IMR-90 (cell line): ENCODE measurements around the gene HOXD8. TPM values are rescaled to one million over a fixed set of nuclear protein-coding genes. Genes with fewer than 3 reads are reported as not detected.

Experiments
- ATAC-seq: fragments of 200-7000 bp; cut with Tn5 transposase; 2 replicates; pipeline ENCODE4 v1.9.1; 2020; ENCODE audit warnings: low read depth, mild to moderate bottlenecking, moderate library complexity
- BruUV-seq: library from RNA; stranded (reverse); fragments of 400-500 nt; replicated peaks from 2 replicates; lab custom pipeline; 2021; lab: Mats Ljungman, UMichigan
- CTCF ChIA-PET: fragments of 300-600 bp; formaldehyde crosslinking; extraction: SDS; loops from one replicate; lab custom pipeline; 2021; ENCODE audit warnings: antibody characterized with exemption; lab: Yijun Ruan, JAX
- POLR2A ChIA-PET: fragments of 300-600 bp; sonication (Branson Sonifier 250); formaldehyde crosslinking; loops from one replicate; lab custom pipeline; 2022; ENCODE audit warnings: antibody characterized with exemption; ENCODE audit not compliant: unreplicated experiment; lab: Charles Lee
- DNase-seq: peaks from one replicate; pipeline ENCODE4 v3.0.0; 2013
- H2AFZ ChIP-seq: replicated peaks from 2 replicates; pipeline ENCODE3; 2013; ENCODE audit warnings: low read length, mild to moderate bottlenecking; ENCODE audit not compliant: poor library complexity
- H2AK5ac ChIP-seq: 2 replicates; pipeline ENCODE4 v1.6.1; 2013; ENCODE audit warnings: low read depth, low read length, inconsistent platforms
- H2AK9ac ChIP-seq: replicated peaks from 2 replicates; pipeline ENCODE3; 2013; ENCODE audit warnings: mild to moderate bottlenecking, low read depth, low read length, moderate library complexity; ENCODE audit not compliant: poor library complexity
- H2BK120ac ChIP-seq: 2 replicates; pipeline ENCODE4 v1.6.1; 2013; ENCODE audit warnings: low read depth, low read length, inconsistent platforms
- H2BK15ac ChIP-seq: 3 replicates; pipeline ENCODE4 v1.6.1; 2013; ENCODE audit warnings: low read depth, low read length, inconsistent platforms
- H2BK20ac ChIP-seq: 2 replicates; pipeline ENCODE4 v1.6.1; 2013; ENCODE audit warnings: low read depth, mild to moderate bottlenecking, inconsistent platforms, low read length, moderate library complexity
- H2BK5ac ChIP-seq: 2 replicates; pipeline ENCODE4 v1.6.1; 2013; ENCODE audit warnings: mild to moderate bottlenecking, low read depth, low read length, inconsistent platforms; ENCODE audit not compliant: poor library complexity, severe bottlenecking
- H3K14ac ChIP-seq: replicated peaks from 2 replicates; pipeline ENCODE4 v1.6.1; 2013; ENCODE audit warnings: low read depth, low read length, inconsistent platforms
- H3K18ac ChIP-seq: 2 replicates; pipeline ENCODE4 v1.6.1; 2013; ENCODE audit warnings: low read depth, low read length, control low read depth
- H3K23ac ChIP-seq: 2 replicates; pipeline ENCODE4 v1.6.1; 2013; ENCODE audit warnings: low read depth, low read length, inconsistent platforms
- H3K27ac ChIP-seq: 2 replicates; pipeline ENCODE4 v1.5.1; 2013; ENCODE audit warnings: mild to moderate bottlenecking, control low read depth, low read length; ENCODE audit not compliant: insufficient read depth
- H3K27me3 ChIP-seq: 2 replicates; pipeline ENCODE4 v1.6.1; 2013; ENCODE audit warnings: low read length; ENCODE audit not compliant: control insufficient read depth, insufficient read depth
- H3K36me3 ChIP-seq: 2 replicates; pipeline ENCODE4 v1.6.1; 2013; ENCODE audit warnings: low read length, mixed read lengths; ENCODE audit not compliant: control insufficient read depth, insufficient read depth
- H3K4ac ChIP-seq: 2 replicates; pipeline ENCODE4 v1.6.1; 2013; ENCODE audit warnings: low read depth, low read length, inconsistent platforms
- H3K4me1 ChIP-seq: 2 replicates; pipeline ENCODE4 v1.6.1; 2013; ENCODE audit warnings: low read length, mixed read lengths; ENCODE audit not compliant: control insufficient read depth, insufficient read depth
- H3K4me2 ChIP-seq: 2 replicates; pipeline ENCODE4 v1.6.1; 2013; ENCODE audit warnings: low read depth, mild to moderate bottlenecking, control low read depth, low read length, moderate library complexity
- H3K4me3 ChIP-seq: 2 replicates; pipeline ENCODE4 v1.5.1; 2013; ENCODE audit warnings: low read depth, mild to moderate bottlenecking, control low read depth, low read length, moderate library complexity; ENCODE audit not compliant: insufficient read depth
- H3K56ac ChIP-seq: 2 replicates; pipeline ENCODE4 v1.6.1; 2013; ENCODE audit warnings: low read length, inconsistent platforms; ENCODE audit not compliant: insufficient read depth; ENCODE audit errors: extremely low read depth
- H3K79me1 ChIP-seq, 2 experiments: 2 replicates each; pipeline ENCODE4 v1.6.1; 2013; ENCODE audit warnings: low read length in 2 of 2, inconsistent platforms in 1 of 2, low read depth in 1 of 2
- H3K9ac ChIP-seq: 2 replicates; pipeline ENCODE4 v1.6.1; 2013; ENCODE audit warnings: low read depth, low read length, control low read depth
- H3K9me1 ChIP-seq: 2 replicates; pipeline ENCODE4 v1.6.1; 2013; ENCODE audit warnings: low read length, inconsistent platforms; ENCODE audit not compliant: insufficient read depth
- H3K9me3 ChIP-seq: 2 replicates; pipeline ENCODE4 v1.6.1; 2013; ENCODE audit warnings: low read length; ENCODE audit not compliant: control insufficient read depth, insufficient read depth
- H4K20me1 ChIP-seq: 2 replicates; pipeline ENCODE4 v1.6.1; 2013; ENCODE audit warnings: low read length, inconsistent platforms; ENCODE audit not compliant: insufficient read depth
- H4K5ac ChIP-seq: 2 replicates; pipeline ENCODE4 v1.6.1; 2013; ENCODE audit warnings: mild to moderate bottlenecking, low read depth, low read length, control low read depth
- H4K8ac ChIP-seq, 2 experiments: 2 replicates each; pipeline ENCODE4 v1.6.1; 2013; ENCODE audit warnings: low read depth in 2 of 2, low read length in 2 of 2, control low read depth in 1 of 2, inconsistent platforms in 1 of 2
- H4K91ac ChIP-seq: 2 replicates; pipeline ENCODE4 v1.6.1; 2013; ENCODE audit warnings: low read depth, low read length, inconsistent platforms; ENCODE audit not compliant: insufficient read depth
- RAD21 ChIP-seq: IDR thresholded peaks from 2 replicates; pipeline ENCODE4 v1.6.1; 2012; ENCODE audit warnings: low read length, improper control_type of control experiment
- WGBS, 2 experiments: methylation state at CpG; one replicate each; pipeline versions ENCODE4 v1.1.5 to v1.1.7; 2013; ENCODE audit warnings: missing lambda C conversion rate in 2 of 2; ENCODE audit not compliant: insufficient read length in 1 of 2; ENCODE audit errors: extremely low coverage in 2 of 2; 5-methylcytosine and 5-hydroxymethylcytosine counted together
- dilution Hi-C: fragments of 300-500 bp; cut with HindIII; formaldehyde crosslinking; loops from one replicate; pipeline ENCODE4 v1.14.3; 2018; ENCODE audit warnings: low sequenced_read_pairs; ENCODE audit not compliant: unreplicated experiment
- in situ Hi-C: fragments of 300-500 bp; cut with MboI; formaldehyde crosslinking; loops from 3 replicates; pipeline ENCODE4 v1.14.3; 2019; ENCODE audit warnings: low sequenced_read_pairs, inconsistent platforms, mixed read lengths
- intact Hi-C: fragments of 100-400 bp; cut with micrococcal nuclease; formaldehyde crosslinking; loops from 2 replicates; pipeline ENCODE4 v1.10.0; 2022
- polyA plus RNA-seq, 3 experiments: library from polyadenylated mRNA; depleted of rRNA; stranded (reverse); fragments of >200 nt; gene quantifications; 2 replicates each; pipeline ENCODE4 v1.2.3, GENCODE V29; 2012; ENCODE audit warnings: low replicate concordance in 1 of 3
- total RNA-seq: library from RNA; depleted of rRNA; stranded (reverse); fragments of >200 nt; gene quantifications from 2 replicates; pipeline ENCODE4 v1.2.3, GENCODE V29; 2012

Gene HOXD8
- total and polyA plus RNA-seq, 2 of the 4 experiments (the other 2 are of a cell fraction) = not detected

DNA sequence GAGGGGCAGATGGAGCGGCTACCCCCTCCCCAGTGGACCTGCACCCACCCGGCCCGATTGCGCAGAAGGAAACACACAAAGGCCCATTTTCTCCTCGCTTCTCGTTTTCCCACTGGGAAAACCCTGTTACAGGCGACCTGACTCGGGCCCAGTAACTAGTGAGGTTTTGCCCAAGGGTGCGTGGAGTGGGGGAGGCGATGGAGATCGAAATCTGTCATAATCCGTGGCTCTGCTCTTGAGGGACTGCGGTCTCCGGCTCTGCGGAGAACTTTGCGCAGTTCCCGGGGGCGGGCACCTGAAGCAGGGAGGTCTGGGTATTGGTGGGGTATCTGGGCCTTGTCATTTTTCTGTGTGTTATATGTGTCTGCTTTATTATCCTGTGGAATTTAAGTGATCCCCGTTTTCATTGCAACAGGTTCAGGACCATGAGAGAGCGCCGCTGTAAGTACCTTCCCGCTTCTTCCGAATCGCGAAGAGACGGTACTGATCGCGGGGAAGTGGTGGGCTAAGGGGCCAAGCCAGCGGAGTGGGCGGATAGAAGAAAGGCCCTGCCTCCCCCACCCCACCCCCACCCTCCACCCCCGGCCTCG, 17.8 kb downstream of the HOXD8 start:
- Histone ChIP-seq H4K8ac (no peak overlapping the region), H3K4me2 (no peak overlapping the region), H3K56ac (no peak overlapping the region), H2BK15ac (no peak overlapping the region), H2AK5ac (no peak overlapping the region), H2BK120ac (no peak overlapping the region), H3K18ac (no peak overlapping the region), H3K4me3 (no peak overlapping the region), H2AK9ac (no peak overlapping the region), H4K91ac (no peak overlapping the region), H3K36me3 (no peaks in the 10 kb centered on the region), H3K9ac (no peak overlapping the region), H3K4me1 (no peaks in the 10 kb centered on the region), H4K20me1 (no peaks in the 10 kb centered on the region), H3K4ac (no peak overlapping the region), H3K79me1 (no peaks in the 10 kb centered on the region), H2BK20ac (no peak overlapping the region), H3K27me3 (peaks cover 73% of the 10 kb centered on the region), H2BK5ac (no peak overlapping the region), H2AFZ (no peak overlapping the region), H3K27ac (no peak overlapping the region), H3K23ac (no peak overlapping the region), H3K14ac (no peak overlapping the region), H3K9me3 (peaks cover 8% of the 10 kb centered on the region; the same call in 1 of the 2 replicates), H3K9me1 (no peaks in the 10 kb centered on the region), H4K5ac (no peak overlapping the region)
- DNase-seq = no peak
- in situ Hi-C loops = no loop called here
- BruUV-seq = no TSS peak
- dilution Hi-C loops = no loop called here
- WGBS, 2 experiments = 0% methylated on average over 1 of the region's 32 CpGs; no CpG with 5 or more reads in 1 of the 2 experiments
- ChIA-PET CTCF (interaction anchor here (1.8 kb wide), 1 partner anchor 307 kb away, joined by 7 read pairs; no protein-coding TSS in a partner anchor), POLR2A (no interaction called here)
- no peak for ATAC-seq
- no peak for TF ChIP-seq RAD21
- intact Hi-C loops = no loop called here
